ENCODE results near the gene DHX36.
A peak's percentile ranks its signal among the peaks of the same experiment; 100 is the strongest.

DHX36 gene

DNA sequence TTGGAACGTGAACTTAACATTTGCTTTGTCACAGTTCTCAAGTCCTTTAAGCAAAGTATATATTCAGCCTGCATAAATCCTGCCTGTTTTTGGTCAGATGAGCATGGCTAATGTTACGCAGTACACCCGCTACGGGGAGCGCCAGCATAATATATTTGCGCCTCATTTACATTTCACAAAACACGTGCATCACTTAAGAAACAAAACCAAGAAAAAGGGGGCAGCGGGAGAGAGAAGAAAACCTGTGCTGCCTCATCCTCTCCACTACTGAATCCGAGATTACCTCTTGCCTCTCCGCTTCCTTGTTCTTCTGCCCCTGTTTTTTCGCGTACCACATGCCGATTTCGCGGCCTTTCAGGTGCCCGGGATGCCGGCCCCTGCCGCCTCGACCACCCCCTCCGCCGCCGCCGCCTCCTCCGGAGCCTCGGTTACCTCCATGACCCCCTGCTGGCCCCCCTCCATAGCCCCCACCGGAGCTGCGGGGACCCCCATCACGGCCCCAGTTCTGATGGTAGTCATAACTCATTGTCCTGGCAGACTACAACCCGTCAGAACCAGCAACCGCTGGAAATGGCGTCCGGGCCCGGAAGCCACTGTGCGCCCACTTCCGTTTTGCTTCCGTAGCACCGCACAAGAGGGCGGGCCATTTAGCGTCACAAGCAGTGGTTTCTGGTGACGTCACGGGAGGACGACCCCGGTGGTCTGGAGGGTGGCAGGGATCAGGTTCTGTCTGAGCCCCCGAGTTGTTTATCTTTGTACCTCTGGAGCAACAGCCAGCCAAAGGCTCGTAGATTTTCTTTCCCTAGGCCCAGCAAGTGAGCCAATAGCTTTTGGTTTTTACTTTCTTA, at the start of gene DHX36:
TSS of gene DHX36 (minus strand) at position 597 of the 848 bp plus-strand sequence. CDS start at position 526, 71 bp downstream.
- peak; percentile 62 for DNase-seq

DNA sequence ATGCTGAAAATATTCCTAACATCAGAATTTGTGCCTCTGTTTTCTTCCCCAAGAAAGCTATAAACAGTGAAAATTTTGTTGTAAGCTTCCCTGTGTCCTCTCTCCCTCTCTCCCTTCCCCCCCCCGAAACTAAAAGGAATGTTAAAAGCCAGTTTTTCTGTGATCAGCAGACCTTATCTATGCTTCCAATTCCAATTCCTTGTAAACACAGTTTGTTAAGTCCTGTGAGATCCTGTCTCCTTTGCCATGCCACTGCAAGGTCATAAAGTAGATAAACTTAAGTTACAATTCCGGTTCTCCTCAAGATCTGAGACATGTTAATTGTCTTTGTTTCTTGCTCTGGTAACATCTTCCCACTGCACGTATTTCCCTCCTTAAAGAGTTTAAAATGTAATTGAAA, 42.9 kb upstream of the DHX36 start:
- DNase-seq: no peak

DNA sequence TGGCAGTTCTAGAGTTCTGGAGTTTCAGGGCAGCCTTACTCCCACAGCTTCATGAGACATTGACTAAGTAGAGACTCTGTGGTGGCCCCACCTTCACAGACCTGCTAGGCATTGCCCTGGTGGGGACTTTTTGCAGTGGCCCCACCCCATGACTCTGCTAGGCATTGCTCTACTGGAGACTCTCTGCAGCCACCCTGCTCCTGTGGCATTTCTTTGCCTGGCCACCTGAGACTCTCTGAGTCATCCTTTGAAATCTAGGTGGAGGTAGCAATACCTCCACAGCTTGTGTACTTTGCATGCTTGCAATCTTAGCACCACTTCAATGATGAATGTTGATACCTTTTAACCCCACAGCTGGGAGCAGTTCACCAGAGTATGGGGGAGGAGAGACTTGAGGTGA, 40.6 kb upstream of the DHX36 start:
- DNase-seq: no peak

DNA sequence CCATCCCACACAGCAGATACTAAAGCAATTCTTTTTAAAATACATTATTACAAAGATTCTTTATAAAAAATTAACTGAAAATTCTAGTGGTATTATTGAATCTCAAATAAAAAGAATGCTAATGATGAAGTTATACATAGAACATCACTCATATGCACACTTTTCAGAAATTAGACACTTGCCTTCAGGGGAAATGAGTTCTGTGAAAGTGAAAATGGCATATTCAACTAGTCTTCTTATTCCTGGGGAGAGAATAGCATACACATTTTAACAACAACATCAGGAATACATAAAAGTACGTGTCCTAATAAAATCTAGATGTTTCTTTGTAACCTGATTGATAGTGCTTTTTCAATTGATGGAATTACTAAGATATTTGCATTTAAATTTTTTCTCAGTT, 36.8 kb upstream of the DHX36 start:
- DNase-seq: no peak

DNA sequence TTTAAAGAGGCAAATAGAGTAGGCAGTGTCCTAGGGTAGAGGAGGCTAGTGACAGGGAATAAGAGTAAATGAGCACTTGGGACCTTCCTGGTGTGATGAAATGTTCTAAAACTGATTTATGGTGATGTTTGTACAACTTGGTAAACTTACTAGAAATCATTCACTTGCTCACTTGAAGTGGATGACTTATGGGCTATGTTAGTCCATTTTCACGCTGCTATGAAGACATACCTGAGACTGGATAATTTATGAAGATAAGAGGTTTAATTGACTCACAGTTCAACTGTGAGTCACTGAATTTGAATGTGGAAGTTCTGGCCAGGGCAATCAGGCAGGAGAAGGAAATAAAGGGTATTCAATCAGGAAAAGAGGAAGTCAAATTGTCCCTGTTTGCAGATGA, 31.7 kb upstream of the DHX36 start:
- no peak for DNase-seq

DNA sequence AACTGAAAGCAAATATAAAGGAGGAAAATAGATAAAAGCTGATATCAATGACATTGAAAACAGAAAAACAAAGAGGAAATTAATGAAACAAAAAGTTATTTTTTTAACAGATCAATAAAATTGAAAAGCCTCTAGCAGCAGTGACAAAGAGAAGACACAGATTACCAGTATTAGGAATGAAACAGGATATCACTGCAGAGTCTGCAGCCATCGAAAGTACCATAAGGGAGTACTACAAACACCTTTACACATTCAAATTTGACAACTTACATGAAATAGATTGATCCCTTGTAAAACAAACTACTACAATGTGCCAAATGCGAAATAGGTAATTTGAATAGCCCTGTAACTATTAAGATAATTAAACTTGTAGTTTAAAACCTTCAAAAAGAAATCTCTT, 24.9 kb upstream of the DHX36 start:
- no peak for DNase-seq

DNA sequence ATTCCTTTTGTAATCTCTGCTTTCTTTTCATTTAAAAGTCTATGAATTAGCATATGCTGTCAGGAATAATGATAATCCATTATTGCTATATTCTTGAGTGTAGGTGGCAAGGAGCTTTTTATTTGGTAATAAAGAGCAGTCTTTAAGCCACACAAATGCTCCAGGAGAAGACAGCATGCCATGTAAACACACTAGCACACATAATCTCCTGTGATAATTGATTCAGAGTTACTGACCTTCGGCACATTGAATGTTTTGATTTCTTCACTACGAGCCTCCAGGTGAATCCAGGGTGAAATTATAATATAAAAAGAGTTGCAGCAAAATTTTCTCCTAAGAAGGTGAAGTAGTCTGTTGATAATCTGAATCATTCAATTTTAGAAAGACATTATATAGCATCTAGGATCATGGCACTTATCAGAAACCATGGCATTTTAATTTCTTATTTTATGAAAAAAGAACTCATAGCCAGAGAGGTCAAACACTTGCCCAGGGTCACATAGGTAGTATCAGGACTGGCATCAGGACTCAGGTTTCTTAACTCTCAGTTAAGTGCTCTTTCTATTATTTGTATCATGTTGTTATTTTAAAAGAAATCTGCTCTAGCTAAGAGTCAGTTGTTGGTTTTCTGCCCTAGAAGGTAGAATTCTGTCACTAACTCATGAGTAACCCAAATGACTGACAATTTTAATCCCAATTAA, 21.3 kb upstream of the DHX36 start:
- DNase-seq: no peak

- no peak for DNase-seq
Measured at GRCh38 chr3:154338570-154338969, 14.3 kb upstream of the DHX36 start.

GRCh38 chr3:154338008-154338407, 13.7 kb upstream of the DHX36 start:
- no peak for DNase-seq

- peak; percentile 38 for DNase-seq
Measured at GRCh38 chr3:154334973-154335420, 10.7 kb upstream of the DHX36 start.

DNA sequence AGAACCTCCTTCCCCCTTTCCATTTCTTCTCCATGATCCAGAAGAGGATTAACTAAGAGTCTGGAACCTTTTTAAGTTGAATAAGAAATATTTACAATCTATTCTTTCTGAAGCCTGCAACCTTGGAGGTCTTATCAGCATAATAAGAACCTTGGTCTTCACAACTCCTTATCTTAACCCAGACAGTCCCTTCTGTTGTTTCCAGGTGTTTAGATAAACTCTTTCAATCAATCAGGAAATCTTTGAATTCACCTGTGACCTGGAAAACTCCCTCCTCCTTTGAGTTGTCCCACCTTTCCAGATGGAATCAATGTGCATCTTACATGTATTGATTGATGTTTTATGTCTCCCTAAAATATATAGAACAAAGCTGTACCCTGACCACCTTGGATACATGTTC, 3.6 kb upstream of the DHX36 start:
- no peak for DNase-seq

- no peak for DNase-seq
Measured at GRCh38 chr3:154324919-154325318, 632 bp upstream of the DHX36 start.

GRCh38 chr3:154316974-154317767, 7.1 kb downstream of the DHX36 start:
- no peak for DNase-seq

- no peak for DNase-seq
Measured at GRCh38 chr3:154314152-154314551, 10.1 kb downstream of the DHX36 start.

DNA sequence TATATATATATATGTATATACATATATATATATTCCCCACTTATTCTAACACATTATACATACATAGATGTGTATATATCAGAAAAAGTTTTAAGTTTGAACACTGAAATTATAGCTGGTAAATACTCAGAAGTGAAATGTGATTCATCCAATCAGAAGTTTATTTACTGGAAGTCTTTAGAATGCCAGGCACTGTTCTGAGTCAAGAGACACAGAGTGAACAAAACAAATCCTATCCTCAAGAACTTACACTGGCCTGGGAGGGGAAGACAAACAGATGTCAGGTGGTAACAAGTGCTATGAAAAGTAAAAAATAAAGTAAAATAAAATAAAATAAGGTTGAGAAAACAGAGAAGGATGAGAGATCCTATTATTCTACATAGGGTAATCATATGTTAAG, 13.4 kb downstream of the DHX36 start:
- no peak for DNase-seq

DNA sequence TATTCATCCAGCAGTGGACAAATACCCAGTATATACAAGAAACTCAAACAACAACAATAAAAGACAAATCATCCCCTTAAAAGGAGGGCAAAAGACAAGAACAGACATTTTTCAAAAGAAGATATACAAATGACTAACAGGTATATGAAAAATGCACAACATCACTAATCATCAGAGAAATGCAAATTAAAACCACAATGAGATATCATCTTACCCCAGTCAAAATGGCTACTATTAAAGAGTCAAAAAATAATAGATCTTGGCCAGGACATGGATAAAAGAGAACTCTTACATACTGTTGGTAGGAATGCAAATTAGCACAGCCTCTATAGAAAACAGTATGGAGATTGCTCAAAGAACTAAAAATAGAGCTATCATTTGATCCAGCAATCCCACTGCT, 16.9 kb downstream of the DHX36 start:
- DNase-seq: no peak

- DNase-seq: no peak
Measured at GRCh38 chr3:154304936-154305335, 19.4 kb downstream of the DHX36 start.

DNA sequence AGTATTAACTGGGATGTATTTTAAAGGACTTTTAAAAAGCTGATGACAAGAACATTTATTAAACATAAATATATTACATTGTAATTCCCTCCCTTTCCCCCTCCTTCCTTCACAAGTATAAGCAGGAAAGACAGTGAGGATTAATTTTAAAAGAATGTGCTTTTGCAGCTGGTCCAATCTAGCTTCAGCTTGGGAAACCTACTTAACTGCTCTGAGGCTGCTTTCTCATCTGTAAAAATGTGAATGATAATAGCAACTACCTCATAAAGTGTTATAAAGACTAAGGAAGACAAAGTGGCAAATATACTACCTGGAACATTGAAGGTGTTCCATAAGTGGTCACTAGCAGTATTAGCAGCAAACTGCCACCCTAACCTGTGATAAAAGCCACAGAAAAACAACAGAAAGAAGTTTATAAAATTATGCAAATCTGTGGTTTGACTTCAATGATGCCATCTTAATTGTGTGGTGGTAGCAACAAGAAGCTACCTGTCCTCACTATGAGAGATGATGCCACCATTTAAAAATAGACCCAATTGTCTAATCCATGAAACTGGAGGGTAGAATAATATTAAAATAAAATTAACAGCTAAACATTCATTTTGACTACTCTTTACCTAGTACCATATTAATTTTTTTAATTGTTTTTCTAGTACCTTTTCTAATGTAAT, 20.0 kb downstream of the DHX36 start:
- DNase-seq: no peak

DNA sequence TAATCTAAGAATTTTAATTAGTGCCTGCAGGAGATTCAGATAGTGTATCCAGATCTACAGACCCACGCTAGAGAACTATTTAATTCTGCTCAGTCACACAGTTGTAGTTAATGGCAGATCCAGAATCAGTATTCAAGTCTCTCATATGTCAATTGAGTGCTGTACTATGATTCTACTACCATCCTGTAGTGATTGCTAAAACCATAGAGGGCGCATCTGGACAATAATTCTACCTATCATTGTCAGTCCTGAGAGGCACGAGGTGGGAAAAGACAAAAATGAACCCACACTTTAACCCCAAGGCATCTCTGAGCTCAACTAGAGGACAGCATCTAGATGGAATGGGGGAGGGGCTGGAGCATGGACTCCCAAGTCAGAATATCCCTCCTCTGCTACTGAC, 22.7 kb downstream of the DHX36 start:
- DNase-seq: peak; percentile 2

DNA sequence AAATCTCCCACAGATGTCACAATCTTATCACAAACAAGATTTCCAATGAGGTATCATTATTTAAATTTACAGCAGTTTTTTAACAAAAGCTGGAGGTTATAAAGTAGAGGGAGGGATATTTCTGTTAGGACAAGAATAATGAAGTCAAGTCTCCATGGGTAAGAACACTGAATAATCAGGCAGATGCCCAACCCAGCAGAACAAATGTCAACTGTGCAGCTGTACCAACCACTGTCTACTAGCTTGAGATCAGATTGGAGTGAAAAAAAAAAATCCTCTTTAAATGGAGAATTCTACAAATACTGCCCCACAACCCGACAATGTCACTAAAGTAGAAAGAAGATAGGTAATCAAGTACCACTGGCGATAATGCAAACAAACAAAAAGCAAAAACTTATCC, 30.3 kb downstream of the DHX36 start:
- no peak for DNase-seq

DNA sequence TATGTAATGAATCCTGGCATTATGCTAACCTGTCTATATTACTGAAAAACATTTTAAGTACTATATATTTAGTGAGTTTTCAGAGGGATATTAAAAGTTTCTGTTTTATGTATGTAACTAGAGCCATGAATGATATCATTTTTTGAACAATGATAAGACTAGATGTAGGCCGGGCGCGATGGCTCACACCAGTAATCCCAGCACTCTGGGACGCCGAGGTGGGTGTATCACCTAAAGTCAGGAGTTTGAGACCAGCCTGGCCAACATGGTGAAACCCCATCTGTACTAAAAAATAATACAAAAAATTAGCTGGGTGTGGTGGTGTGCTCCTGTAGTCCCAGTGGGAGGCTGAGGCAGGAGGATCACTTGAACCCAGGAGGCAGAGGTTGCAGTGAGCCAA, 34.1 kb downstream of the DHX36 start:
- DNase-seq: no peak

- DNase-seq: no peak
Measured at GRCh38 chr3:154285221-154285620, 39.1 kb downstream of the DHX36 start.

DNA sequence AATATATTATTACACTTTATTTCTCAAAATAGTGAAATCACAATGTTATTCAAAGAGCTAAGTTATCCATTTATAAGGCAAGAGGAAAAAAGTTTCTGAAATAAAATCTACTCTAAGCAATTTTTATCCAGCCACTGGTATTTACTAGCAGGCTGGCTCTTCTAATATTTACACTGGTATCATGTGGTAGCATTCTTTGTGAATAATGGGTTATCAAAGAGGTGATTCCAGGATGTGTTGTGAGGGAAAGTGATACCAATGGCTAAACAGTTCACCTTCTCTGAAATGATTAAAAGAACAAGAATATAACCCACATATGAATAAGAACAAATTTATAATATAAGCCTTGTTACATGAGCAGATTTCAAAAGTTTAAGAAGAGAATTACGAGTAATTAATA, 44.1 kb downstream of the DHX36 start:
- no peak for DNase-seq

Measured in NCI-H524 treated with DMSO at 0.1 percent for 48 hours (cell line).